Putamen (tissue), 1 donor: ENCODE measurements around the gene ARPC5L.

Experiments used
- DNase-seq: peaks from one replicate; pipeline ENCODE4 v3.0.0-alpha.2; 2016; ENCODE audit warnings: low spot score

Gene ARPC5L

GRCh38 chr9:124868511-124869465, 6.9 kb downstream of the ARPC5L start:
- peak; percentile 88 for DNase-seq

GRCh38 chr9:124869466-124869985, 7.6 kb downstream of the ARPC5L start:
- DNase-seq: no peak

- no peak for DNase-seq
Measured at GRCh38 chr9:124869986-124870560, 8.1 kb downstream of the ARPC5L start.

GRCh38 chr9:124870723-124871122, 8.8 kb downstream of the ARPC5L start:
- DNase-seq: no peak

GRCh38 chr9:124871156-124871561, 9.2 kb downstream of the ARPC5L start:
- DNase-seq: no peak

DNA sequence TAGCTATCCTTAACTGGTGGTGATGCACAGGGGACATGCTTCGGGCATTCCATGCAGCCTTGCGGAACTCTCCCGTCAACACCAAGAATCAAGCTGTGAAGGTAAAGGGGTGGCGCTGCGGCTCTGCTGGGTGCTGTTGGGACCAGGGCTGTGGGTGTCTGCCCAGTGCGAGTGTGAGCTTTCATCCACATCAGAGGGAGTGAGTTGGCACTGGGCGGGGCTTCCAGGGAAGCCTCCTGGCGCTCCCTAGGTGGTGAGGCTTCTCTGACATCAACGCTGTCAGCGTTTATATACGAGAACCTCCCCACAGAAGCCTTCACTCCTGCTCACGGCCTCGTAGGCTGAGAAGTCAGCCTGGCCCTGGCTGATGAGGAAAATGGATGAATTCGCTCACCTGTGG, 11.7 kb downstream of the ARPC5L start:
- no peak for DNase-seq

DNA sequence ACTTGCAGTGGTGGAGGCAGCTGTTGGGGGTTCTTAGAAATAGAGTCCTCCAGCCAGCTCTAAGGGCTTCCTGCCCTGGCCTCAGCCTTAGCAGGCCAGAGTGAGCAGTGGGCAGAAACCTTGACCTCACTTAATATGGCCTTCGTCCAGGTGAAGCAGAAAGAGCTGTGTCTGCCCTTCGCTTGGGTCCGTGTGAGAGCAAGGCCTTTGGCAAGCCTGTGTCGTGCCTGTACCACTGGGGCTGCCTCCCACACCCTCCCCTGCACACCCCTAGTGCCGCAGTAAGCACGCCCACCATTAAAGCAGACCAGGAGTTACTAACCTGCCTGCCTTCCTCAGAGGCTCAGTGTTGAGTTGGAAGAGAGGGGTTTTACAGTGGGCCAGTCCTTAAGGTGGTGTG, 13.6 kb downstream of the ARPC5L start:
- DNase-seq: no peak

- DNase-seq: no peak
Measured at GRCh38 chr9:124877021-124877782, 15.3 kb downstream of the ARPC5L start.

GRCh38 chr9:124878021-124878420, 16.1 kb downstream of the ARPC5L start:
- no peak for DNase-seq

- DNase-seq: no peak
Measured at GRCh38 chr9:124878518-124878917, 16.6 kb downstream of the ARPC5L start.

GRCh38 chr9:124879226-124879625, 17.3 kb downstream of the ARPC5L start:
- no peak for DNase-seq

GRCh38 chr9:124880501-124880900, 18.6 kb downstream of the ARPC5L start:
- peak; percentile 70 for DNase-seq

GRCh38 chr9:124881138-124881743, 19.3 kb downstream of the ARPC5L start:
- no peak for DNase-seq

DNA sequence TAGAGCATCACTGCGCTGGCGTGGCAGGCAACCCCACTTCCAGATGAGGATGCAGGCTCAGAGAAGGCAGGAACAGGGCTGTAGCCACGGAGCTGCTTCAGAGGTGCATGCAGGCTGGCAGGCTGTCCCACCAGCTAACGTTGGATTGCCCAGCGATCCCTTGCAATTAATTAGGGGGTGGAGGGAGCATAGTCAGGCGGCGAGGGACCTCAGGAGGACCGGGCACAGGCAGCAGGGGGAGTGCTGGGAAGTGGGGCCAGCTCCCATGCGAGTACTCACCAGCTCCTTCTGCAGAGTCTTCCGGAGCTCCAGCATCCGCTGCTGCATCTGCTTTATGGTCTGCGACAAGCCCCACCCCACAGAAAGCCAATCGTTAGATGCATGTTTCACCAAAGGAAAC, 20.3 kb downstream of the ARPC5L start:
- no peak for DNase-seq

DNA sequence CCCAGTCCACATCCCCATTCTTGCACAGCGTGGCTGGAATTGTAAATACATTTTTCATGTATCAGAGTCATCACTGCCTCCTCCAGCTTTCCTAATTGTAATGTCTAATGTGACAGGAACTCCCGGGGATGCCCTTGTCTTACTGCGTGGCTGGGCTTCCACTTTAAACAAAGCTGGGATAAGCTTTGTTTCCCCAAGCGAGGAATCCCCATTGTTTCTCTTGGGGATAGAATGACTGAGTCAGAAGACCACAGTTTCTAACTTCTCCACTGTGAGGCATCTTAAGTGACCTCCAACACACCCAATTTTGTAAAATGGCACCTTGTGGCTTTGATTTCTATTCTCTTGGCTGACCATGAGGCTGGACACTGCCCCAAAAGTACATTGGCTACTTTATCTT, 22.4 kb downstream of the ARPC5L start:
- DNase-seq: no peak

- no peak for DNase-seq
Measured at GRCh38 chr9:124885551-124885950, 23.6 kb downstream of the ARPC5L start.

GRCh38 chr9:124886461-124886860, 24.5 kb downstream of the ARPC5L start:
- no peak for DNase-seq

- no peak for DNase-seq
Measured at GRCh38 chr9:124886866-124887492, 25.0 kb downstream of the ARPC5L start.

DNA sequence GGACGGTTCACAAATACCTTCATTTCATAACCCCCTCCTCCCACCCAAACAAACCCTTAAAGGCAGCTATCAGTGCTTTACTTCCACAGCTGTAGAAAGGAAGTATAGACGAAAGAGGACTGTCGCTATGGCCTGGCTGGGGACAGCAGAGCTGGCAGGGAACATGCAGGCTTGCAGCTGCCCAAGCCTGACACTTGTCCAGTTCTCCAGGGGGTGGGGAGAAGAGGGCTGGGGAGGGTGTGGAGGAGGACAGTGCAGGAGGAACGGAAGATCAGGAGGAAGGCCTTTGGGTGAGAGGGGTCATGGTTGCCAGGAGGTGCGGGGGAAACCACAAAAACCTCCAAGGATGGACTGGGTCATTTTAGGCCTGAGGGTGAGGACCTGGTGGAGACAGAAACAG, 25.9 kb downstream of the ARPC5L start:
- no peak for DNase-seq

DNA sequence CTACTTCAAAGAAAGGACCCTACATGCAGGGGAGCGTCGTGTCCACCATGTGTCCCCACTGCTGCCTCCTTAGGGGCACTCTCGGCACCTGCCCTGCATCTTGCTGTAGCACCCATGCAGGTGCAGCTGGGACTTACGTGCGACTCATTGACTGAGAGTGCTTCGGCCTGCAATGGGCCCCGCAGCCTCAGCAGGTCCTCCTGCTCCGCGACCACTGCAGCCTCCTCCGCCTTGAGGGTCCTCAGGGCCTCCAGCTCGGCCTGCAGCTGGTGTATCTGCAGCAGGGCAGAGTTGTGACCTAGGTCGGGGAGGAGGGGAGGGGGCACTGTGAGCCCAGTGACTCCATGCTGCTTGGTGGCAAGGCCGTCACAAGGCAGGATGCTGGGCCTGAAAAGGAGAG, 27.1 kb downstream of the ARPC5L start:
- DNase-seq: no peak

DNA sequence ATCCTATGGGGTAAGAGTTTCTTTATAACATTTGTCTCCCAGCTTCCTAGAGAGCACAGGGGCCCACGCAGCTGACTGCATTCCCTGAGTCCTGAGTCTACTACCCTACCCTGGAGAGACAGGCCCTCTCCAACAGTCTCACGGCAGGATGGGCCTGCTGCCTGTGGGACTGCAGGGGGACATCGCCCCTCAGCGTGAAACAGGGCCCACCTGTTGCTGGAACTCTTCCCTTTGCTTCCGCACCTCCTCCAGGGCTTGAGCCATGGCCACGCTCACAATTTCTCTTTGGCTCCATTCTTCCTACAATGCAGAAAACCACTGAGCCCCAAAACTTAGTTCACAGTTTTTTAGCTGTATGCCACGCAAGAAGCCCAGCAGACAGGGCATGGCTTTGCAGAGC, 28.2 kb downstream of the ARPC5L start:
- DNase-seq: no peak
